Measurements from ENCODE around the gene GTF2IRD2.
"Not testable (repeated sequence)": the region's sequence is repeated elsewhere in the genome, so short reads cannot be mapped to it uniquely, and the experiment has no call there.

The GTF2IRD2 gene

GRCh38 chr7:74783595-74783994, 67.8 kb downstream of the GTF2IRD2 start:
- not testable (repeated sequence) for DNase-seq

GRCh38 chr7:74781746-74782145, 69.7 kb downstream of the GTF2IRD2 start:
- DNase-seq, result not testable (repeated sequence)

GRCh38 chr7:74779053-74779452, 72.4 kb downstream of the GTF2IRD2 start:
- not testable (repeated sequence) for DNase-seq

- not testable (repeated sequence) for DNase-seq
Measured at GRCh38 chr7:74775111-74775510, 76.3 kb downstream of the GTF2IRD2 start.

- DNase-seq, result not testable (repeated sequence)
Measured at GRCh38 chr7:74773760-74774750, 77.3 kb downstream of the GTF2IRD2 start, which contains the start of gene NCF1. NCF1 (plus strand) TSS chr7:74774011; CDS start chr7:74774032, 21 bp downstream.

- DNase-seq, result not testable (repeated sequence)
Measured at GRCh38 chr7:74772093-74772492, 79.3 kb downstream of the GTF2IRD2 start.

- not testable (repeated sequence) for DNase-seq
Measured at GRCh38 chr7:74770062-74770461, 81.3 kb downstream of the GTF2IRD2 start.

GRCh38 chr7:74766991-74767390, 84.4 kb downstream of the GTF2IRD2 start:
- DNase-seq, result not testable (repeated sequence)

- not testable (repeated sequence) for DNase-seq
Measured at GRCh38 chr7:74766509-74766908, 84.9 kb downstream of the GTF2IRD2 start.

GRCh38 chr7:74765205-74765918, 86.0 kb downstream of the GTF2IRD2 start:
- not testable (repeated sequence) for DNase-seq

- DNase-seq, result not testable (repeated sequence)
Measured at GRCh38 chr7:74758982-74759381, 92.4 kb downstream of the GTF2IRD2 start.

- DNase-seq, result not testable (repeated sequence)
Measured at GRCh38 chr7:74758268-74758667, 93.1 kb downstream of the GTF2IRD2 start.

GRCh38 chr7:74756673-74757072, 94.7 kb downstream of the GTF2IRD2 start:
- DNase-seq, result not testable (repeated sequence)

- not testable (repeated sequence) for DNase-seq
Measured at GRCh38 chr7:74753921-74754482, 97.4 kb downstream of the GTF2IRD2 start.
